SU-DHL-6 (cell line): ENCODE measurements around the gene GOLGA8M.
"Not testable (repeated sequence)": the region's sequence is repeated elsewhere in the genome, so short reads cannot be mapped to it uniquely, and the experiment has no call there.

ENCODE experiments used
- H2AFZ ChIP-seq: fragments of 200-600 bp; sonication (generic); 2 replicates; pipeline ENCODE4 v1.6.1; 2014; ENCODE audit warnings: low read depth, mild to moderate bottlenecking, moderate library complexity, mixed read lengths, antibody characterized with exemption, low read length; ENCODE audit not compliant: severe bottlenecking
- H3F3A ChIP-seq: fragments of 200-600 bp; shearing (Covaris generic); 2 replicates; pipeline ENCODE4 v1.6.0; 2016; ENCODE audit warnings: antibody characterized with exemption, mild to moderate bottlenecking; ENCODE audit not compliant: insufficient read depth
- H3K27ac ChIP-seq: fragments of 200-600 bp; sonication (generic); 2 replicates; pipeline ENCODE4 v1.5.1; 2016; ENCODE audit warnings: low read depth, mild to moderate bottlenecking, low read length, moderate library complexity, mixed read lengths
- H3K27me3 ChIP-seq: fragments of 200-600 bp; sonication (generic), shearing (Covaris generic); 2 replicates; pipeline ENCODE4 v1.6.0; 2014; ENCODE audit warnings: mild to moderate bottlenecking, low read length
- H3K36me3 ChIP-seq: fragments of 200-600 bp; sonication (generic); 2 replicates; pipeline ENCODE4 v1.6.1; 2014; ENCODE audit warnings: mild to moderate bottlenecking, low read length, mixed read lengths
- H3K4me2 ChIP-seq: fragments of 300-600, 200-600 bp; shearing (Covaris generic), sonication (generic); 2 replicates; pipeline ENCODE4 v1.6.0; 2014; ENCODE audit warnings: low read length, low read depth, mild to moderate bottlenecking; ENCODE audit not compliant: poor library complexity, severe bottlenecking
- H3K4me3 ChIP-seq: fragments of 200-600 bp; sonication (generic); 2 replicates; pipeline ENCODE4 v1.5.1; 2014; ENCODE audit warnings: antibody characterized with exemption, low read length, mild to moderate bottlenecking, mixed read lengths; ENCODE audit not compliant: insufficient read depth, poor library complexity, severe bottlenecking
- H3K79me2 ChIP-seq: fragments of 200-600 bp; sonication (generic); 2 replicates; pipeline ENCODE4 v1.6.1; 2014; ENCODE audit warnings: mild to moderate bottlenecking, low read length, moderate library complexity; ENCODE audit not compliant: insufficient read depth
- H3K9ac ChIP-seq: fragments of 200-600 bp; sonication (generic); 2 replicates; pipeline ENCODE4 v1.7.0; 2014; ENCODE audit warnings: mild to moderate bottlenecking, low read length
- H3K9me2 ChIP-seq: fragments of 200-600 bp; sonication (generic); replicated peaks from 2 replicates; pipeline ENCODE4 v1.6.1; 2014; ENCODE audit warnings: low read length; ENCODE audit not compliant: insufficient read depth
- H3K9me3 ChIP-seq: fragments of 200-600 bp; sonication (generic); 2 replicates; pipeline ENCODE4 v1.6.1; 2014; ENCODE audit warnings: low read length, mixed read lengths; ENCODE audit not compliant: insufficient read depth
- H4K20me1 ChIP-seq: fragments of 200-600 bp; sonication (generic); 2 replicates; pipeline ENCODE4 v1.6.1; 2014; ENCODE audit warnings: low read depth, mild to moderate bottlenecking, antibody characterized with exemption, low read length, moderate library complexity, mixed read lengths
- CTCF ChIP-seq: fragments of 200-600 bp; sonication (generic); IDR thresholded peaks from one replicate; pipeline ENCODE4 v1.5.1; 2017; ENCODE audit warnings: antibody characterized with exemption, mild to moderate bottlenecking, low read length, moderate library complexity; ENCODE audit not compliant: insufficient read depth, poor library complexity, severe bottlenecking
- EZH2phosphoT487 ChIP-seq: fragments of 200-600 bp; sonication (generic), shearing (Covaris generic); conservative IDR thresholded peaks from 2 replicates; pipeline ENCODE4 v1.6.1; 2018; ENCODE audit warnings: mild to moderate bottlenecking, antibody characterized with exemption, low read length, moderate library complexity, mixed read lengths

Gene GOLGA8M

GRCh38 chr15:28726102-28726501, 13.9 kb upstream of the GOLGA8M start:
- Histone ChIP-seq H3K9me3 (no peaks in the 10 kb centered on the region), H2AFZ (no peak overlapping the region), H3K4me3 (no peak overlapping the region), H3K27me3 (no peaks in the 10 kb centered on the region), H3K36me3 (no peaks in the 10 kb centered on the region), H4K20me1 (no peaks in the 10 kb centered on the region), H3F3A (no peaks in the 10 kb centered on the region), H3K27ac (no peak overlapping the region), H3K4me2 (no peak overlapping the region), H3K9me2 (no peaks in the 10 kb centered on the region), H3K79me2 (no peaks in the 10 kb centered on the region), H3K9ac (no peak overlapping the region)
- no peak for TF ChIP-seq EZH2phosphoT487
- no peak for TF ChIP-seq CTCF

- Histone ChIP-seq H3K4me3 (no peak overlapping the region), H4K20me1 (no peaks in the 10 kb centered on the region), H3K9ac (no peak overlapping the region), H3K9me2 (no peaks in the 10 kb centered on the region), H3K4me2 (no peak overlapping the region), H3K36me3 (no peaks in the 10 kb centered on the region), H3K27ac (no peak overlapping the region), H3F3A (no peaks in the 10 kb centered on the region), H2AFZ (no peak overlapping the region), H3K9me3 (no peaks in the 10 kb centered on the region), H3K27me3 (no peaks in the 10 kb centered on the region), H3K79me2 (no peaks in the 10 kb centered on the region)
- TF ChIP-seq CTCF (no peak), EZH2phosphoT487 (no peak)
These were observed 13.3 kb upstream of the GOLGA8M start for GRCh38 chr15:28725556-28725955.

GRCh38 chr15:28723986-28724385, 11.8 kb upstream of the GOLGA8M start:
- not testable (repeated sequence) for H3K27ac ChIP-seq, H3K9me2 ChIP-seq

GRCh38 chr15:28719626-28720025, 7.4 kb upstream of the GOLGA8M start:
- H3K27ac ChIP-seq, H3K4me3 ChIP-seq, H3K27me3 ChIP-seq, H3K9ac ChIP-seq, H3K9me2 ChIP-seq, H3K9me3 ChIP-seq, H3F3A ChIP-seq, H4K20me1 ChIP-seq, H2AFZ ChIP-seq, H3K36me3 ChIP-seq, H3K4me2 ChIP-seq, H3K79me2 ChIP-seq: not testable (repeated sequence)

More at GRCh38 chr15:28723986-28724385, 11.8 kb upstream of the GOLGA8M start:
- H3F3A ChIP-seq, H3K36me3 ChIP-seq, H3K4me3 ChIP-seq, H3K9me3 ChIP-seq, H2AFZ ChIP-seq, H3K9ac ChIP-seq, H3K4me2 ChIP-seq, H3K27me3 ChIP-seq, H3K79me2 ChIP-seq, H4K20me1 ChIP-seq: not testable (repeated sequence)

- not testable (repeated sequence) for H3K9ac ChIP-seq, H2AFZ ChIP-seq, H4K20me1 ChIP-seq, H3K36me3 ChIP-seq, H3K27ac ChIP-seq, H3K9me2 ChIP-seq, H3K27me3 ChIP-seq, H3K4me3 ChIP-seq, H3K79me2 ChIP-seq, H3K9me3 ChIP-seq, H3K4me2 ChIP-seq, H3F3A ChIP-seq
These were observed 6.4 kb upstream of the GOLGA8M start for GRCh38 chr15:28718576-28718975.

- H3K9ac ChIP-seq, H3K79me2 ChIP-seq, H3K9me3 ChIP-seq, H3K4me2 ChIP-seq, H3K27ac ChIP-seq, H3F3A ChIP-seq, H3K9me2 ChIP-seq, H3K4me3 ChIP-seq, H3K36me3 ChIP-seq, H4K20me1 ChIP-seq, H3K27me3 ChIP-seq, H2AFZ ChIP-seq: not testable (repeated sequence)
These were observed 2.0 kb upstream of the GOLGA8M start for GRCh38 chr15:28714176-28714575.

- not testable (repeated sequence) for H3K4me3 ChIP-seq
These were observed 8.3 kb downstream of the GOLGA8M start for GRCh38 chr15:28703927-28704326.

More at GRCh38 chr15:28703927-28704326, 8.3 kb downstream of the GOLGA8M start:
- H3K9ac ChIP-seq, H3K27me3 ChIP-seq, H2AFZ ChIP-seq, H3K79me2 ChIP-seq, H4K20me1 ChIP-seq, H3K27ac ChIP-seq, H3F3A ChIP-seq, H3K36me3 ChIP-seq, H3K9me3 ChIP-seq, H3K4me2 ChIP-seq, H3K9me2 ChIP-seq: not testable (repeated sequence)
